Measurements from ENCODE around the gene BCAR3.

The BCAR3 gene

DNA sequence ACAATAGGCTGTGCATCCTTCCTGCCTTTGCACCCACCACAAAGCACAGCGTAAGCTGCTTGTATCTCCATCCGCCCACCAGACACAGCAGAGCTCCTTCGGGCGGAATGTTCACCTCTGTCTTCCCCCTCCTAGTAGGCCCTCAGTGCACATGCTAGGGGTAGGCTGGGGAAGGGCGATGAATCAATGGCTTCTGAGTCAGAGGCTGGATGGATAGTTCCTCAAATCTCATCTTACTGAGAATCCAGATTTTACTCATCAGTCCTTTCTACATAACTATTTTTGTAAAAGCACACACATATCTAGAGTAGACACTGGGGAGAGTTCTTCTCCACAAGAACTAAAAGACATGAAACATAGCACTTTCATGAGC is 73.8 kb downstream of the BCAR3 start:
- TF ChIP-seq EGR1 (IDR thresholded peaks at IDR 0.05) (no peak), ZBTB7A (IDR thresholded peaks at IDR 0.05; ENCODE audit: low read depth) (no peak), TCF12 (IDR thresholded peaks at IDR 0.05; ENCODE audit: low read depth) (no peak), YY1 (IDR thresholded peaks at IDR 0.05; ENCODE audit: low read depth) (no peak), REST (IDR thresholded peaks at IDR 0.05; ENCODE audit: low read depth) (no peak), CEBPB (IDR thresholded peaks at IDR 0.05) (no peak)

DNA sequence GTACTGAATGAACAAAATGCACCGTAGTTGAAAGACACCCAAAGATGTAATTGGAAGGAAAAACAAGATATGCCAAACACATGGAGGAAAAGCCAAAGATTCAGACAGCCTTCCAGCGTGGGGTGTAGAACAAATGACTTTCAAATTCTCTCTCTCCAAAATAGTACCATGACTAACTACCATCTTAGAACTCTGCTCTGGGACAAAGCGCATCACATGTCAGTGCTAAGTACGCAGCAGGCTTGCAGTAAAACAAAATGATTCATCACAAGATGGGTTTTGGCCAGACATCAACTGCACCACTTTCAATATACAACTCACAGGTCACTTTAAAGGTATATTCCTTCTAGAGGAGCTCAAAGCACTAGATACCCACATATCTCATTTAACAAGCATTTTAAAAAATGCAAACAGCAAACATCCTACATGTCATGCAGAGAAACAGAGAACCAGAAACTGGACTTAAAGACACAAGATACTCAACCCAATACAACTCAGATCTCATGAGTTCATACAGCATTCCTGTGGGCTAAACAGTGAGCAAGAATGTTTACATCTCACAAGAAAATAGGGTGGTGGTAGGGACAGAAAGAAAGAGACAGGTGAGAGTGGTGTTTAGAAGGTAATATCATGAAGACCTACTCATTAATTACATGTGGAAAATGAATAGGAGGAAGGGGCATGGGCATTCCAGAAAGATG is 75.7 kb downstream of the BCAR3 start:
- no peak for TF ChIP-seq CEBPB (IDR thresholded peaks at IDR 0.05)
- TF ChIP-seq, protein P1, sequence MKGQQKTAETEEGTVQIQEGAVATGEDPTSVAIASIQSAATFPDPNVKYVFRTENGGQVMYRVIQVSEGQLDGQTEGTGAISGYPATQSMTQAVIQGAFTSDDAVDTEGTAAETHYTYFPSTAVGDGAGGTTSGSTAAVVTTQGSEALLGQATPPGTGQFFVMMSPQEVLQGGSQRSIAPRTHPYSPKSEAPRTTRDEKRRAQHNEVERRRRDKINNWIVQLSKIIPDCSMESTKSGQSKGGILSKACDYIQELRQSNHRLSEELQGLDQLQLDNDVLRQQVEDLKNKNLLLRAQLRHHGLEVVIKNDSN (IDR thresholded peaks at IDR 0.05): no peak
- TF ChIP-seq RAD21 (IDR thresholded peaks at IDR 0.05; ENCODE audit: low read depth): no peak
- no peak for TF ChIP-seq YY1 (IDR thresholded peaks at IDR 0.05; ENCODE audit: low read depth)
- no peak for TF ChIP-seq REST (IDR thresholded peaks at IDR 0.05; ENCODE audit: low read depth)
- TF ChIP-seq ZBTB7A (IDR thresholded peaks at IDR 0.05; ENCODE audit: low read depth): no peak

DNA sequence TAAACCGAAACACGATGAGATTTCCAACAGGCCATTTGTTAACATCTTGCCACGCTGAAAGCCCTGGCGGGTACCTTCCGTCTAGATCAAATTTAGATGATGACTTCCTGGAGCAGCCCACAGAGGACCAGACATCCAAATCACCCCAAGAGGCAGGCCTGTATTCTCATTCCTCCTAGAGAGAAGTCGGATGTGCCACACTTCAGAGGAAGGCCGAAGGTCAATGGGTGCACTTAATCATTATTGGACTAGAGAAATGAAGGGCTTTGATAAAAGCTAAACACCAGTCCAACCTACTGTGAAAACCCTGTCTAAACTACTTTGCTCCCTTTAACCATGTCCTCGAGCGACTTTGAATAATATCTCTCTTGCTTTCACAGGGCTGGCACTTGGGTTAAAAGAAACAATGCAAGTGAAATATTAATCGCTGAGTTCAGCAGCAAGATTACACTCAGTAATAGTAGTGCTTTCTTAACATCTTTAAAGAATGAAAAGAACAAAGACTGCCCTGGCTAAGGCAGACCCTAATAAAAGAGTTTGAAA is 76.5 kb downstream of the BCAR3 start:
- TF ChIP-seq TEAD4 (IDR thresholded peaks at IDR 0.05) (no peak), EGR1 (IDR thresholded peaks at IDR 0.05) (no peak), TCF12 (IDR thresholded peaks at IDR 0.05; ENCODE audit: low read depth) (no peak), TAF1 (IDR thresholded peaks at IDR 0.05; ENCODE audit: low read depth) (no peak), CREB1 (IDR thresholded peaks at IDR 0.05; ENCODE audit: low read depth) (no peak), CEBPB (IDR thresholded peaks at IDR 0.05) (no peak), REST (IDR thresholded peaks at IDR 0.05; ENCODE audit: low read depth) (no peak), ZBTB7A (IDR thresholded peaks at IDR 0.05; ENCODE audit: low read depth) (no peak), FOXM1 (IDR thresholded peaks at IDR 0.05; ENCODE audit: borderline replicate concordance, low read depth) (no peak), MAX (IDR thresholded peaks at IDR 0.05) (no peak), RAD21 (IDR thresholded peaks at IDR 0.05; ENCODE audit: low read depth) (no peak), YY1 (IDR thresholded peaks at IDR 0.05; ENCODE audit: low read depth) (no peak), NFIC (IDR thresholded peaks at IDR 0.05) (no peak), EP300 (IDR thresholded peaks at IDR 0.05; ENCODE audit: borderline replicate concordance) (no peak)
- TF ChIP-seq, protein P1 (IDR thresholded peaks at IDR 0.05): no peak

- TF ChIP-seq TEAD4 (IDR thresholded peaks at IDR 0.05) (no peak), CEBPB (IDR thresholded peaks at IDR 0.05) (no peak)
Measured at GRCh38 chr1:93604411-93604810, 77.2 kb downstream of the BCAR3 start.

DNA sequence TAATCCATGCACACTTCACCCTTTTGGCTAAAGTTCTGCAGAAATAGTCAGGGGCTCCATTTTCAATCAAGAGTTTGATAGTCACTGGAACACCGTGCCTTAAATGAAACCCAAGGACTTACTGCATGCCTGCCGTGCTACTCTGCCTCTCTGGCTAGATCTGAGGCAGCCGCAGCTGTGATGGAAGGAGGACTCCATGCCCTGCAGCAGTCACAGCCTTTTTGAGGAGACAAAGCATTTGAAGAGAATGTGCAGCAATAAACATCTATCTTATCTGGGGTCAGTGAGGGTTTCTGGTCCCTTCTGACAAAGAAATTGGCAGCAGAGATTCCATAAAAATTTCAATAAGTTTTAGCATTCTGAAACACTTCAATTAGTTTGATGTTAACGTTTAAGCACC is 78.0 kb downstream of the BCAR3 start:
- TF ChIP-seq CEBPB (IDR thresholded peaks at IDR 0.05) (no peak), EGR1 (IDR thresholded peaks at IDR 0.05) (no peak), FOXM1 (IDR thresholded peaks at IDR 0.05; ENCODE audit: borderline replicate concordance, low read depth) (no peak), YY1 (IDR thresholded peaks at IDR 0.05; ENCODE audit: low read depth) (no peak), RAD21 (IDR thresholded peaks at IDR 0.05; ENCODE audit: low read depth) (no peak), TAF1 (IDR thresholded peaks at IDR 0.05; ENCODE audit: low read depth) (no peak), TCF12 (IDR thresholded peaks at IDR 0.05; ENCODE audit: low read depth) (no peak), TEAD4 (IDR thresholded peaks at IDR 0.05) (no peak), REST (IDR thresholded peaks at IDR 0.05; ENCODE audit: low read depth) (no peak), MAX (IDR thresholded peaks at IDR 0.05) (no peak), NFIC (IDR thresholded peaks at IDR 0.05) (no peak), EP300 (IDR thresholded peaks at IDR 0.05; ENCODE audit: borderline replicate concordance) (no peak), ZBTB7A (IDR thresholded peaks at IDR 0.05; ENCODE audit: low read depth) (no peak)
- TF ChIP-seq, protein P1 (IDR thresholded peaks at IDR 0.05): no peak
